ENCODE data around the gene ACP2. TPM values are rescaled to one million over a fixed set of nuclear protein-coding genes. Genes with fewer than 3 reads are reported as not detected.

Gene ACP2
- total and polyA plus RNA-seq, 9 of the 15 experiments (the other 6 are each of a cell fraction or from before 2014, with no cell fraction given) = 1.9 to 20.0 (median 11.6) TPM

DNA sequence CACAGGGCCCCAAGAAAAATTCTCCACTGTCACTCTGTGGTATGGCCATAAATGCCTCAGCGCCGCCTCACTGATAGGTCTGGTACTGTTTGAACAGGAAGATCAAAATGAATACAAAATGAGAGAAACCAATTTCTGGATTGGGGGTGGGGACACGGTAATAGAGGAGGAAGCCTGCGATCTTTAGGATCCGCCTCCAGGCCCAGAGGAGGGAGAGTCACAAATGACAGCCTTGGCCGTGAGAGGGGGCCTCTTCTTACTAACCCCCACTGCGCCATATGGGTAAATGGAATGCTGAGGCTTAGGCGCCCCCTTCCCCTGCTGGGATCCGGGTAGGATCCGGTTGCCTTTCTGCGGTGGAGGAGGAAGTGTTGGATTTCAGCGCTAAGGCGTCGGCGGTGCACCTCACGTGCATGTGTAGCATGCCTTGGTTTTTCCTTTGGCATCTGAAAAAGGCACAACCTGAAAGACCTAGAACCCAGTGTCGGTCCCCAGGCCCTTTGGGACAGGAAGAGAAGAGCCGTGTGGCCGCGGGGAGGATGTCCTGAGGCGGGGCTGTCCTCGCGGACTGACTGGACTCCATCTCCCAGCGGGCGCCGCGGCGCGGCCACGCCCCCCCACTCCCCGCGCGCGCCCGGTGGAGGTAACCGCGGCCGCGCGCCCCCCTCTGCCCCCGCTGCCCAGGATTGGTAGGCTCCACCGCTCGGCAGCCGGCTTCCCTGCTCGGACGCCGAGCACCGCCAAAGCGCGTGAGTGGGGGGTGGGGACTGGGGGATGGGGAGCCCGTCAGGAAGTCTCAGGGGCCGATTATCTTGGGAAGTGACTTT, 20.6 kb upstream of the ACP2 start (continued):
- peak; percentile 96 for TF ChIP-seq BHLHE40 (IDR thresholded peaks at IDR 0.05; ENCODE audit: low read length)
- TF ChIP-seq JUND (IDR thresholded peaks at IDR 0.05; ENCODE audit: borderline replicate concordance, low read depth, low read length) = peak; percentile 90
- no peak; the same call in 2 of the 3 replicates for TF ChIP-seq JUND (tag; IDR thresholded peaks at IDR 0.05; ENCODE audit: borderline replicate concordance, low read depth, low read length)
- 0 out of 2 replicates have a peak, but pooled peaks have one; percentile 26 for TF ChIP-seq ETV5 (CRISPR knock-in tag; IDR thresholded peaks at IDR 0.05; ENCODE audit: low read depth)
- TF ChIP-seq FOXA1 (IDR thresholded peaks at IDR 0.05; ENCODE audit: borderline replicate concordance) = no peak
- TF ChIP-seq EHMT2 (IDR thresholded peaks at IDR 0.05) = no peak
- TF ChIP-seq DACH1 (IDR thresholded peaks at IDR 0.05; ENCODE audit: partially characterized antibody) = no peak
- 0 out of 2 replicates have a peak, but pooled peaks have one; percentile 43 for TF ChIP-seq ARID1B (IDR thresholded peaks at IDR 0.05)
- peak; percentile 75 for TF ChIP-seq PRPF4 (IDR thresholded peaks at IDR 0.05; ENCODE audit: insufficient read depth, low read depth, low read length, poor library complexity, severe bottlenecking)
- no peak; the same call in 1 of the 2 replicates for TF ChIP-seq AFF4 (CRISPR knock-in tag; IDR thresholded peaks at IDR 0.05)
- peak; percentile 84 for TF ChIP-seq KLF13 (tag; IDR thresholded peaks at IDR 0.05; ENCODE audit: borderline replicate concordance, low read depth)
- peak; percentile 56 for TF ChIP-seq TAF1 (IDR thresholded peaks at IDR 0.05; ENCODE audit: control insufficient read depth, extremely low read depth, insufficient read depth, low read length, severe bottlenecking)

Data from K562 (cell line).